HepG2 (cell line): ENCODE data around the gene LRSAM1. TPM values are rescaled to one million over a fixed set of nuclear protein-coding genes. Genes with fewer than 3 reads are reported as not detected.

Experiments
- ATAC-seq: fragments of 200-7000 bp; cut with Tn5 transposase; 3 replicates; pipeline ENCODE4 v1.9.1; 2020; ENCODE audit warnings: mild to moderate bottlenecking, moderate library complexity
- BruUV-seq: library from RNA; stranded (reverse); fragments of 400-500 nt; replicated peaks from 2 replicates; lab custom pipeline; 2021; lab: Mats Ljungman, UMichigan
- CTCF ChIA-PET: fragments of 300-600 bp; formaldehyde crosslinking; extraction: SDS; loops from one replicate; lab custom pipeline; 2021; ENCODE audit warnings: low total read pairs, inconsistent platforms, low intra/inter-chr PET ratio; lab: Yijun Ruan, JAX
- POLR2A ChIA-PET: fragments of 350-600 bp; sonication (Branson Sonifier 250); formaldehyde crosslinking; loops from one replicate; lab custom pipeline; 2020; ENCODE audit warnings: antibody characterized with exemption, inconsistent platforms; lab: Yijun Ruan, JAX
- DNase-seq: peaks from one replicate; pipeline ENCODE4 v3.0.0-alpha.2; 2015; ENCODE audit warnings: low spot score
- FAIRE-seq: peaks from 3 replicates; lab custom pipeline; 2011; peaks lifted over from hg19 to GRCh38; lab: Jason Lieb, UNC
- H2AFZ ChIP-seq: one replicate; pipeline ENCODE4 v1.6.1; 2011; ENCODE audit warnings: low read length, inconsistent platforms
- H3K27ac ChIP-seq: fragments of 300-600 bp; 3 replicates; pipeline ENCODE4 v1.8.0; 2011; ENCODE audit warnings: mixed run types, mild to moderate bottlenecking, mixed read lengths, low read length, inconsistent platforms; ENCODE audit not compliant: insufficient read depth; ENCODE audit errors: extremely low read length
- H3K27me3 ChIP-seq, 2 experiments: fragments of 200-600 bp in 1 of 2; 2 replicates in 1 of 2; 3 replicates in 1 of 2; pipeline versions ENCODE4 v1.6.0 to v1.8.0; 2011; ENCODE audit warnings: low read length in 2 of 2, mild to moderate bottlenecking in 2 of 2, moderate library complexity in 2 of 2, inconsistent platforms in 1 of 2; ENCODE audit not compliant: insufficient read depth in 2 of 2, control insufficient read depth in 1 of 2
- H3K36me3 ChIP-seq, 2 experiments: fragments of 200-600 bp in 1 of 2; replicated peaks in 1 of 2; 2 replicates in 1 of 2; 3 replicates in 1 of 2; pipeline versions ENCODE4 v1.5.1 to v1.8.0; 2011; ENCODE audit warnings: low read length in 2 of 2, inconsistent platforms in 1 of 2; ENCODE audit not compliant: insufficient read depth in 2 of 2, control insufficient read depth in 1 of 2
- H3K4me1 ChIP-seq: 2 replicates; pipeline ENCODE4 v1.5.1; 2012; ENCODE audit warnings: low read length, inconsistent platforms; ENCODE audit not compliant: insufficient read depth
- H3K4me2 ChIP-seq: 2 replicates; pipeline ENCODE4 v1.6.0; 2011; ENCODE audit warnings: low read depth, low read length, inconsistent platforms
- H3K4me3 ChIP-seq, 3 experiments: fragments of 200-600 bp in 1 of 3; sonication (generic), shearing (Covaris generic) in 1 of 3; replicated peaks in 1 of 3; 2 replicates each; pipeline ENCODE4 v1.5.1; 2011 to 2016; ENCODE audit warnings: low read length in 3 of 3, inconsistent platforms in 2 of 3, low read depth in 2 of 3, mild to moderate bottlenecking in 2 of 3, control low read depth in 1 of 3, mixed read lengths in 1 of 3; ENCODE audit not compliant: insufficient read depth in 1 of 3
- H3K79me2 ChIP-seq: one replicate; pipeline ENCODE4 v1.6.1; 2011; ENCODE audit warnings: low read length, inconsistent platforms; ENCODE audit not compliant: insufficient read depth
- H3K9ac ChIP-seq: 2 replicates; pipeline ENCODE4 v1.6.0; 2011; ENCODE audit warnings: mild to moderate bottlenecking, low read depth, low read length, inconsistent platforms; ENCODE audit not compliant: insufficient read depth
- H3K9me3 ChIP-seq: 2 replicates; pipeline ENCODE4 v1.5.1; 2012; ENCODE audit warnings: mild to moderate bottlenecking, low read length
- H4K20me1 ChIP-seq: 2 replicates; pipeline ENCODE4 v1.6.0; 2011; ENCODE audit warnings: inconsistent platforms, mild to moderate bottlenecking, low read length, moderate library complexity; ENCODE audit not compliant: insufficient read depth
- AGO2 ChIP-seq: fragments of 200-400 bp; formaldehyde crosslinking; optimal IDR thresholded peaks from 2 replicates; pipeline ENCODE3; 2017; ENCODE audit warnings: mild to moderate bottlenecking, low read depth, low read length, moderate library complexity
- REXO4 ChIP-seq: sonication (generic); formaldehyde crosslinking; IDR thresholded peaks from 2 replicates; pipeline ENCODE4 v1.8.0; 2022; ENCODE audit warnings: missing genetic modification reagents, mild to moderate bottlenecking, borderline replicate concordance
- SSRP1 ChIP-seq: IDR thresholded peaks from 2 replicates; pipeline ENCODE4 v1.6.1; 2016; ENCODE audit warnings: control low read depth
- TMF1 ChIP-seq: sonication (generic); formaldehyde crosslinking; IDR thresholded peaks from 2 replicates; pipeline ENCODE4 v1.8.1; 2022; ENCODE audit warnings: low read depth, missing genetic modification reagents
- ZNF775 ChIP-seq: sonication (generic); formaldehyde crosslinking; IDR thresholded peaks from 2 replicates; pipeline ENCODE4 v1.4.0; 2020; ENCODE audit warnings: missing genetic modification reagents, mild to moderate bottlenecking, moderate library complexity, borderline replicate concordance
- ZNF891 ChIP-seq: sonication (generic); formaldehyde crosslinking; IDR thresholded peaks from 2 replicates; pipeline ENCODE4 v1.5.0; 2020; ENCODE audit warnings: mild to moderate bottlenecking, missing genetic modification reagents
- WGBS: methylation state at CpG from one replicate; pipeline ENCODE4 v1.1.6; 2017; ENCODE audit warnings: low lambda C conversion rate; 5-methylcytosine and 5-hydroxymethylcytosine counted together
- in situ Hi-C: cut with HindIII; loops from 2 replicates; pipeline ENCODE4 v1.10.0; 2017; ENCODE audit warnings: low pct_unique_long_range_greater_than_20kb; ENCODE audit not compliant: extremely low pct_ligation_motif_present
- intact Hi-C: fragments of 100-400 bp; cut with micrococcal nuclease; formaldehyde crosslinking; loops from one replicate; pipeline ENCODE4 v1.10.0; 2022; ENCODE audit not compliant: unreplicated experiment
- polyA plus RNA-seq, 8 experiments: library from polyadenylated mRNA; depleted of rRNA in 3 of 8; stranded (reverse) in 7 of 8; unstranded in 1 of 8; fragments of >200 nt; fragmentation: Illumina TruSeq in 4 of 8; extraction: Trizol in 4 of 8; gene quantifications; 2 replicates each; pipeline versions ENCODE4 v1.2.1 to v1.2.3, GENCODE V29; 2011 to 2016; ENCODE audit warnings: low read depth in 4 of 8, missing spikeins in 1 of 8, mixed read lengths in 1 of 8; ENCODE audit not compliant: insufficient read depth in 1 of 8
- total RNA-seq, 5 experiments: library from RNA; depleted of rRNA; stranded (reverse); fragments of >200 nt; fragmentation: Illumina TruSeq; extraction: Trizol; gene quantifications; 2 replicates each; pipeline ENCODE4 v1.2.3, GENCODE V29; 2016; ENCODE audit warnings: low read depth in 1 of 5
- TF ChIP-seq, protein P1 (sequence below): sonication (generic); formaldehyde crosslinking; conservative IDR thresholded peaks from 2 replicates; pipeline ENCODE4 v1.4.0; 2020; ENCODE audit warnings: missing genetic modification reagents

LRSAM1 gene
- total and polyA plus RNA-seq, 2 of the 13 experiments (the other 11 are each of a cell fraction or from before 2014, with no cell fraction given), result 8.7 to 10.2 TPM

DNA sequence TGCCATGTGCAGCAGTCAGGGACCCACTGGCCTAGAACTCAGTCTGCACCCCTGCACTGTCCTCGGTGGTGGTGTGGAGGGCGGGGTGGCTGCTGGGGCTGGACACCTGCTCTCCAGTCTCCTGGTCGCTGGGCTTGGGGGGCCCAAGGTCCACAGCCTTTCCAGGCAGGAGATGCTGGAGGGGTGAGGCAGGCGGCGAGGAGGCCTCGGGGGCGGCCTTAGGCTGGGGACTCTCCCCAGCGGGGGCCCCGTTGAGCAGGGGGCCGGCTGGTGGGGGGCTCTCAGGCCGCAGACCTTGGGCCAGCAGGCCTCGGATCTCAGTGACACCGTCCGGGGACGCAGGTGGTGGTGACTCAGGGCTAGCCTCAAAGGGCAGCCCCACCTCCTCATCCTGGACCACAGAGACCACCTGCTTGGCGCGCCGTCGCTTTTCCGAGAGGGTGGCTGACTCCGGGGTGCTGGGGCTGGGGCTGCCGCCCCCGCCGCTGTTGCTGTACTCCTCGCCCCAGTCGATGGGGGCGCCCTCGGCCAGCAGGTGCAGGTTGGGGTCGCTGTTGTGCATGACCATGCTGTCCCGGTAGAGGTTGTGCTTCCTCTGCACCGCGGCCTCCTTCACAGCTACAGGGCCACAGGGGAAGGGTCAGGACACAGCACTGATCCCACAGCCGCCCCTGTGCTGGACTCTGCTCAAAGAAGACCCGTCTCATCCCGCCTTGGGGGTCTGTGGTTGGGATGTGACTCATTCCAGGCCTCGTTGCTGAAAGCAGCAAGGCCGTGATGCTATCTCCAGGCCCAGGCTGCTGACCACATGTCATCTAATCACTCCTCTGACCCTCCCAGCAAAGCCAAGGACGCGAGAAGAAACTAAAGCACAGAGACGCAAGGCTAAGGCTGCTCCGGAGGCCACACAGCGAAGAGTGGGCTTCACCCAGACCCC lies 55.8 kb downstream of the LRSAM1 start:
- no peak for ATAC-seq
- CTCF ChIA-PET, result interaction anchor here (3.8 kb wide), 1 partner anchor 79 kb away, joined by 48 read pairs; no protein-coding TSS in a partner anchor

DNA sequence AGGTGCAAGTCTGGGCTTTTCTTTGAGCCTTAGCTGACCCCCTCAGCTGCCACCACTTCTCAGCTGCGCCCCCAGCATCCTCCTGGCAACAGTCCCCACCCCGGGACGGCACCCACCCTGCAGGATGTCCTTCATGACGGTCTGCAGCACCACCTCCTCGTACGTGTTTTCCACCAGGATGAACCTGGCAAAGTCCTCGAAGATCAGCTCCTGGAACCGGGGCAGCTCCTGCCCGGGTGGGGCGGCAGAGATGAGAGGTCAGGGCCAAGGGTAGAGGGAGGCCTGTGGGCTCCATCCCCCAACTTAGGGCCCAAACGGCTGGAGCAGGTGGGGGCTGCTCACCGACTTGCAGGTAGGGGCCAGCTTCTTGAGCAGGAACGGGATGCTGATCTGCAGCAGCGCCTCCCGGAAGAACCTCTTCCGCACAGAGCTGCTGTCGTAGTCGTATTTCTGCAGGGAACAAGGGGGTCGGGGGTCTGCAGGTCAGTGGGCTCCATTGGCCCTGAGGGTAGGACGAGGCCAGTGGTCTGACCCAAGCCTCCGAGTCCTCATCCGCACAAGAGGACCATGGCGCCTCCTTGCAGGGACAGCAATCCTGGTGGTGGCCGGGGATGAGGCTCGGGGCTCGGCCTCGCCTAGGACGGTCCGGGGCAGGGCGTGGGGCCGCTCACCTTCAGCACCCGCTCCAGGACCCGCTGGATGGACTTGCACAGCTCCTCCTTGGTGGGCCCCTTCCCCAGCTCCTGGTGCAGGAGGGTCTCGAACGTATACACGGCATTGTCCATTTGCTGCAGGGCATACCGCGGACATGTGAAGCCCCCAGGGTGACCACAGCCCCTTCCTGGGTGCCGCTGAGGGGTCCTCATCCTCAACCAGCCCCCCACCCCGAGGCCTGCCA lies 56.7 kb downstream of the LRSAM1 start:
- ChIA-PET POLR2A (interaction anchor here (0.7 kb wide), 1 partner anchor 77 kb away, joined by 3 read pairs; no protein-coding TSS in a partner anchor), CTCF (no interaction called here)
- no peaks in the 10 kb centered on the region for H3K27me3 ChIP-seq
- H3K4me2 ChIP-seq, result no peak overlapping the region
- BruUV-seq, result no TSS peak
- no peak overlapping the region for H3K27ac ChIP-seq
- H3K36me3 ChIP-seq, result peaks cover 6 to 37% of the 10 kb centered on the region in 2 experiments; a peak in 4 of 5 replicates
- 95% methylated on average over 19 of the region's 40 CpGs for WGBS
- no peak for FAIRE-seq
- H4K20me1 ChIP-seq, result 0 out of 2 replicates have a peak, but pooled peaks cover 3% of the 10 kb centered on the region
- no peak for DNase-seq
- H3K9me3 ChIP-seq, result no peaks in the 10 kb centered on the region
- no peak for TF ChIP-seq SSRP1 (CRISPR knock-in tag)
- no peak for TF ChIP-seq ZNF775 (CRISPR knock-in tag)
- TF ChIP-seq, protein P1, sequence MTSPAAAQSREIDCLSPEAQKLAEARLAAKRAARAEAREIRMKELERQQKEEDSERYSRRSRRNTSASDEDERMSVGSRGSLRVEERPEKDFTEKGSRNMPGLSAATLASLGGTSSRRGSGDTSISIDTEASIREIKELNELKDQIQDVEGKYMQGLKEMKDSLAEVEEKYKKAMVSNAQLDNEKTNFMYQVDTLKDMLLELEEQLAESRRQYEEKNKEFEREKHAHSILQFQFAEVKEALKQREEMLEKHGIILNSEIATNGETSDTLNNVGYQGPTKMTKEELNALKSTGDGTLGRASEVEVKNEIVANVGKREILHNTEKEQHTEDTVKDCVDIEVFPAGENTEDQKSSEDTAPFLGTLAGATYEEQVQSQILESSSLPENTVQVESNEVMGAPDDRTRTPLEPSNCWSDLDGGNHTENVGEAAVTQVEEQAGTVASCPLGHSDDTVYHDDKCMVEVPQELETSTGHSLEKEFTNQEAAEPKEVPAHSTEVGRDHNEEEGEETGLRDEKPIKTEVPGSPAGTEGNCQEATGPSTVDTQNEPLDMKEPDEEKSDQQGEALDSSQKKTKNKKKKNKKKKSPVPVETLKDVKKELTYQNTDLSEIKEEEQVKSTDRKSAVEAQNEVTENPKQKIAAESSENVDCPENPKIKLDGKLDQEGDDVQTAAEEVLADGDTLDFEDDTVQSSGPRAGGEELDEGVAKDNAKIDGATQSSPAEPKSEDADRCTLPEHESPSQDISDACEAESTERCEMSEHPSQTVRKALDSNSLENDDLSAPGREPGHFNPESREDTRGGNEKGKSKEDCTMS, result no peak
- no peak for TF ChIP-seq ZNF891
- TF ChIP-seq TMF1 (CRISPR knock-in tag), result no peak
- peak; percentile 17 for TF ChIP-seq AGO2
- no peaks in the 10 kb centered on the region for H3K79me2 ChIP-seq
- H3K9ac ChIP-seq, result no peak overlapping the region
- ATAC-seq, result no peak
- H3K4me3 ChIP-seq, result no peak overlapping the region
- H3K4me1 ChIP-seq, result no peaks in the 10 kb centered on the region
- H2AFZ ChIP-seq, result no peak overlapping the region
- intact Hi-C loops, result loop anchor here (10.0 kb wide), 1 partner anchor 217 kb away; no protein-coding TSS in a partner anchor
- in situ Hi-C loops, result loop anchor here (10.0 kb wide), 2 partner anchors 227 to 417 kb away; partner anchors contain the start of gene TOR2A

More for the DNA sequence above, 55.8 kb downstream of the LRSAM1 start:
- Histone ChIP-seq H4K20me1 (0 out of 2 replicates have a peak, but pooled peaks cover 3% of the 10 kb centered on the region), H3K79me2 (no peaks in the 10 kb centered on the region), H3K36me3 (peaks cover 6 to 31% of the 10 kb centered on the region in 2 experiments; a peak in 4 of 5 replicates), H3K4me1 (no peaks in the 10 kb centered on the region), H3K4me2 (no peak overlapping the region), H3K4me3 (no peak overlapping the region), H3K9me3 (no peaks in the 10 kb centered on the region), H3K9ac (no peak overlapping the region), H2AFZ (no peak overlapping the region), H3K27ac (no peak overlapping the region), H3K27me3 (no peaks in the 10 kb centered on the region)
- TF ChIP-seq REXO4 (CRISPR knock-in tag), result no peak
- TF ChIP-seq AGO2, result peak; percentile 37
- no TSS peak for BruUV-seq
- WGBS, result 91% methylated on average over 12 of the region's 42 CpGs
- no peak for FAIRE-seq
- DNase-seq, result no peak
- POLR2A ChIA-PET, result interaction anchor here (0.7 kb wide), 1 partner anchor 78 kb away, joined by 3 read pairs; no protein-coding TSS in a partner anchor
- intact Hi-C loops (loop anchor here (10.0 kb wide), 1 partner anchor 218 kb away; no protein-coding TSS in a partner anchor), in situ Hi-C loops (loop anchor here (10.0 kb wide), 2 partner anchors 228 to 418 kb away; partner anchors contain the start of gene TOR2A)
